ENCODE measurements around the gene DPM3. TPM values are rescaled to one million over a fixed set of nuclear protein-coding genes. Genes with fewer than 3 reads are reported as not detected.
A peak's percentile ranks its signal among the peaks of the same experiment; 100 is the strongest.
"Not testable (repeated sequence)": the region's sequence is repeated elsewhere in the genome, so short reads cannot be mapped to it uniquely, and the experiment has no call there.

The DPM3 gene
- total RNA-seq, 1 experiment from 2014 or later, result 22.2 TPM

DNA sequence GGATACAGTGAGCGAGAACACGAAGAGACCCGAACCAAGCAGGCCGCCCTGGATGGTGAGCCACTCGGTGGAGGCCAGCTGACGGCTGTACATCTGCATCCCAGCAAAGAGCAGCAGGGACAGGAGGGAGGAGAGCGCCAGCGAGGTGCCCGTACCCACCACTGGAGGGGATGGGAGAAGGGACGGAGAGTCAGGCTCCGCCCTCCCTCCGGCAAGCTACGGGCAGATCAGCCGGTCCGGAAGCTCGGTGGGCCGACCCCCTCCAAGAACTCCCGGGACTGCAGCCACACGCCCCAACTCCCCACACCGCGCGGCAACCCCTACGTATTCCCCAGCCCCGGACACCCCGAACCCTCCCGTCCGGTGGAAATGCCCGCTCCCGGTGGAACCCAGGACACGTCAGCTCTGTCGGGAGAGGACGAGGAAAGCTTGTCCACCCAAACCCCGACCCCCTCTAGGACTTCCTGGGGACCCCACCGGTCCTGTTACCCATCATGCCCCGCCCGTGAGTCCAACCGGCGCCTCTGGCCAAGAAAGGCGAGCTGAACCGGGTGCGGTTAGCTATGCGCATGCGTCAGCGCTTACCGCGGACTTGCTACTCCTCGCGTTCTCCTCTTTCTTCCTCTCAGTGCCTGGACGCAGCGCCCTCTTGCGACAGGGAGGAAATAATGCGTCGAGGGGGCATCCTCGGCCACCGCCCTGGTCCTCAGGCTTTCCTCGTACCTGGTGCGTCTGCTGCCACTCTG is 32.6 kb upstream of the DPM3 start, which contains the start of gene KRTCAP2:
TSS of gene KRTCAP2 (minus strand) at position 573 of the 746 bp plus-strand sequence. CDS start at position 493, 80 bp downstream.
- H3K9ac ChIP-seq (ENCODE audit: low read length), result peak within 1 kb of the TSS; percentile 95
- no peaks in the 10 kb centered on the region for H3K27me3 ChIP-seq (ENCODE audit: low read length)
- H3K4me3 ChIP-seq (ENCODE audit: low read length), result peak within 1 kb of the TSS; percentile 77
- H4K20me1 ChIP-seq (ENCODE audit: insufficient read depth, low read depth, low read length), result no peaks in the 10 kb centered on the region
- H3K9me2 ChIP-seq (replicated peaks; ENCODE audit: insufficient read depth, low read length), result no peaks in the 10 kb centered on the region
- peak within 1 kb of the TSS; percentile 69; the same call in 1 of the 2 replicates for H2AFZ ChIP-seq (ENCODE audit: low read length)
- H3K9me3 ChIP-seq (ENCODE audit: low read length), result no peaks in the 10 kb centered on the region
- peaks cover 24% of the 10 kb centered on the region for H3K79me2 ChIP-seq (ENCODE audit: low read length)
- peaks cover 48% of the 10 kb centered on the region for H3K4me1 ChIP-seq (ENCODE audit: low read length)
- H3K36me3 ChIP-seq (ENCODE audit: insufficient read depth, low read length), result peaks cover 19% of the 10 kb centered on the region; the same call in 1 of the 2 replicates
- H3K27ac ChIP-seq (ENCODE audit: low read length), result peak within 1 kb of the TSS; percentile 85
- peak; percentile 98 for DNase-seq
- H3K4me2 ChIP-seq (ENCODE audit: low read depth, low read length, poor library complexity, severe bottlenecking), result peak within 1 kb of the TSS; percentile 97

DNA sequence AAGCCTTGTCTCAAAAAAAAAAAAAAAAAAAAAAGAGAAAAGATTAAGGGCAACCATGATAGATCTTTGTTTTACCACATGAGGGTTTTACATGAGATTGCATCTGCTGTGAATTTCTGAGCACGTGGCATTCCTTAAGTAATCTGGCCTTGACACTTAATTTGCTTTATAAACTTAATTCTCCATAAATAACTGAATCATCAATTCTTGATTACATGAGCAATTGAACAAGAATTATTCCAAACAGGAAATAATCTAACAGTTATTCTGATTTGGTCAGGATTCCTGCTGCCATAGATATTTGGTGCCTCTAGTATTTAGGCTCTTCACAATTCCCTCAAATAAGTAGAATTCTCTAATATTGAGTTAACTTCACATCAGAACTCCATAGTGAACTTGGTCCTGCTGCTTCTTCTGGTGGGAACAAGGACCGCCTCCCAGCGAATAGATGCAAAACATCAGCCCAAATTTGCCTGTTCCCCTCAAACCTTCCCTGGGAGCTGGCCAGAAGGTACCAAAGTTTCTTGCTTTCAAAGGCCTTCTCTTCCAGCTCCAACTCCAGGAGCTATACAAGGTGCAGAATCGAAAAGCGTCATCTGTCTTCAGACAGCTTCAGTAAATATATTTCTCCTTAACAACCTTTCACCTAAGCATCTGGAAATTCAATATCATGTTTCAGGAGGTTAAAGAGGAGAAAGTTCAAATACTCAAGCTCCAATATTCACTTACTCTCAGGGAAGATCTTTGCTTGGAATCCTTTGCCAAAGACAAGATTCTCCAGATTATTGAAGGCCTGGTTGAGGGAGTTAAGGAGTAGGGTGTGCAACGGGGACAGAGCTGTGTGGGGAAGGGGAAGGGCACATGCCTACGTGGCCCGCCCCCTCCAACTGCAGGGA is 31.8 kb upstream of the DPM3 start:
- Histone ChIP-seq H3K9ac (ENCODE audit: low read length) (peak overlapping the region; percentile 95), H3K4me1 (ENCODE audit: low read length) (peaks cover 54% of the 10 kb centered on the region), H3K79me2 (ENCODE audit: low read length) (peaks cover 24% of the 10 kb centered on the region), H3K4me2 (ENCODE audit: low read depth, low read length, poor library complexity, severe bottlenecking) (peak overlapping the region; percentile 97), H3K9me2 (replicated peaks; ENCODE audit: insufficient read depth, low read length) (no peaks in the 10 kb centered on the region), H2AFZ (ENCODE audit: low read length) (no peak overlapping the region), H3K27ac (ENCODE audit: low read length) (peak overlapping the region; percentile 85), H4K20me1 (ENCODE audit: insufficient read depth, low read depth, low read length) (no peaks in the 10 kb centered on the region), H3K27me3 (ENCODE audit: low read length) (no peaks in the 10 kb centered on the region), H3K9me3 (ENCODE audit: low read length) (no peaks in the 10 kb centered on the region), H3K4me3 (ENCODE audit: low read length) (peak overlapping the region; percentile 77), H3K36me3 (ENCODE audit: insufficient read depth, low read length) (peaks cover 12% of the 10 kb centered on the region; the same call in 1 of the 2 replicates)
- DNase-seq, result peak; percentile 41

DNA sequence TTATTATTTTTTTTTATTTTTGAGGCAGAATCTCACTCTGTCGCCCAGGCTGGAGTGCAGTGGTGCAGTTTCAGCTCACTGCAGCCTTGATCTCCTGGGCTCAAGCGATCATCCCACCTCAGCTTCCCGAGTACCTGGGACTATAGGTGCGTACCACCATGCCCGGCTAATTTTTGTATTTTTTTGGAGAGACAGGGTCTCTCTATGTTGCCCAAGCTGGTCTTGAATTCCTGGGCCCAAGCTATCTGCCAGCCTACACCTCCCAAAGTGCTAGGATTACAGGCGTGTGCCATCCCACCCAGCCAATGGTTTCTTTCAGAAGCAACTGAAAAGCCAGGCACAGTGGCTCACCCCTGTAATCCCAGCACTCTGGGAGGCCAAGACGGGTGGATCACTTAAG is 30.5 kb upstream of the DPM3 start:
- Histone ChIP-seq H2AFZ (ENCODE audit: low read length) (no peak overlapping the region), H3K27ac (ENCODE audit: low read length) (no peak overlapping the region), H3K79me2 (ENCODE audit: low read length) (peaks cover 24% of the 10 kb centered on the region), H3K4me1 (ENCODE audit: low read length) (peaks cover 46% of the 10 kb centered on the region), H3K9me3 (ENCODE audit: low read length) (no peaks in the 10 kb centered on the region), H3K4me2 (ENCODE audit: low read depth, low read length, poor library complexity, severe bottlenecking) (no peak overlapping the region), H4K20me1 (ENCODE audit: insufficient read depth, low read depth, low read length) (no peaks in the 10 kb centered on the region), H3K36me3 (ENCODE audit: insufficient read depth, low read length) (peaks cover 9% of the 10 kb centered on the region; the same call in 1 of the 2 replicates), H3K9ac (ENCODE audit: low read length) (no peak overlapping the region), H3K27me3 (ENCODE audit: low read length) (no peaks in the 10 kb centered on the region), H3K9me2 (replicated peaks; ENCODE audit: insufficient read depth, low read length) (no peaks in the 10 kb centered on the region), H3K4me3 (ENCODE audit: low read length) (no peak overlapping the region)
- DNase-seq, result no peak

DNA sequence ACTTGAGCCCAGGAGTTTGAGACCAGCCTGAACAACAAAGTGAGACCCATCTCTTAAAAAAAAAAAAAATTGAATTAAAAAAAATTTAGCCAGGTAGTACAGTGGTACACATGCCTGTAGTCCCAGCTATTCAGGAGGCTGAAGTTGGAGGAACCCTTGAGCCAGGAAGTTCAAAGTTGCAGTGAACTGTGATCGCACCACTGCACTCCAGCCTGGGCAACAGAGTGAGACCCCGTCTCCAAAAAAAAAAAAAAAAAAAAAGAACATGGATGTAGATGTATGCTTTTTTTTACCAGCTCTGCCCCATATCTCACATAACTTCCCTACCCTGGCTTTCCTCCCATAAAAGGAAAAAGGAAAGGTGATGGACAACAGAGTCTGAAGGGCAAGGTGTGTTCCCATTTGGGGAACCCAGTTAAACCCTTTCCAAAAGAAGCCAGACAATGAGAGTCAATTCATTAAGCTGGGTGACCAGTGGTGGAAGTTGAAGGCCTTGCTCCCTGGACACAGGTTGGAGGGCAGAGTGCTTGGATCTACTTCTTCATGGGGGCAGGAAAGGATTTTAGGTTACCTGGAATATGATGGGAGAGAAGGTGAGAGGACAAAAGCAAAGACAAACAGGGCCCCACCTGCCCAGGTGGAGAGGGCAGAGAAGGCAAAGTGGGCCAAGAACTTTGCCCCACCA is 29.9 kb upstream of the DPM3 start:
- Histone ChIP-seq H3K36me3 (ENCODE audit: insufficient read depth, low read length) (peaks cover 9% of the 10 kb centered on the region; the same call in 1 of the 2 replicates), H3K9ac (ENCODE audit: low read length) (no peak overlapping the region), H3K4me1 (ENCODE audit: low read length) (peaks cover 40% of the 10 kb centered on the region), H3K27ac (ENCODE audit: low read length) (no peak overlapping the region), H3K4me2 (ENCODE audit: low read depth, low read length, poor library complexity, severe bottlenecking) (no peak overlapping the region), H3K27me3 (ENCODE audit: low read length) (no peaks in the 10 kb centered on the region), H3K9me3 (ENCODE audit: low read length) (no peaks in the 10 kb centered on the region), H4K20me1 (ENCODE audit: insufficient read depth, low read depth, low read length) (no peaks in the 10 kb centered on the region), H3K9me2 (replicated peaks; ENCODE audit: insufficient read depth, low read length) (no peaks in the 10 kb centered on the region), H3K4me3 (ENCODE audit: low read length) (no peak overlapping the region), H2AFZ (ENCODE audit: low read length) (no peak overlapping the region), H3K79me2 (ENCODE audit: low read length) (peaks cover 24% of the 10 kb centered on the region)
- DNase-seq, result peak; percentile 36

DNA sequence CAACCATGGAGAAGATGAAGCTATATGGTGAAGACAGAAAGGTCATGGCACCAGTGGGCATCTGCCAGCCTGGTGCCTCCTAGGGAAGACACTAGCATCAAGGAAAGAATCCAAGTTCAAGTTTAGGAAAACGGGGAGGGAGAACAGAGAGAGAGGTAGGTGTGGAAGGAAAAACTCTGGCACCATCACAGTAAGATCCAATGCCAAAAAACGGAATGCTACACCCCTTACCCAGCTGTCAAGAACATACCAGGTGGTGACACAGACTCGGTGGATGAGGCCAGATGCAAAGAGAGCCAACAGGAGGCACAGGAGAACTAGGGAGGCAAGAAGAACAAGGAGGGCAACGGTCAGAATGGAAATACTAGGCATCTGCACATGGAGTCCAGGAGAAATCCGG is 29.2 kb upstream of the DPM3 start:
- Histone ChIP-seq H3K9me3 (ENCODE audit: low read length) (no peaks in the 10 kb centered on the region), H3K36me3 (ENCODE audit: insufficient read depth, low read length) (peaks cover 9% of the 10 kb centered on the region; the same call in 1 of the 2 replicates)
- peak; percentile 41 for DNase-seq

DNA sequence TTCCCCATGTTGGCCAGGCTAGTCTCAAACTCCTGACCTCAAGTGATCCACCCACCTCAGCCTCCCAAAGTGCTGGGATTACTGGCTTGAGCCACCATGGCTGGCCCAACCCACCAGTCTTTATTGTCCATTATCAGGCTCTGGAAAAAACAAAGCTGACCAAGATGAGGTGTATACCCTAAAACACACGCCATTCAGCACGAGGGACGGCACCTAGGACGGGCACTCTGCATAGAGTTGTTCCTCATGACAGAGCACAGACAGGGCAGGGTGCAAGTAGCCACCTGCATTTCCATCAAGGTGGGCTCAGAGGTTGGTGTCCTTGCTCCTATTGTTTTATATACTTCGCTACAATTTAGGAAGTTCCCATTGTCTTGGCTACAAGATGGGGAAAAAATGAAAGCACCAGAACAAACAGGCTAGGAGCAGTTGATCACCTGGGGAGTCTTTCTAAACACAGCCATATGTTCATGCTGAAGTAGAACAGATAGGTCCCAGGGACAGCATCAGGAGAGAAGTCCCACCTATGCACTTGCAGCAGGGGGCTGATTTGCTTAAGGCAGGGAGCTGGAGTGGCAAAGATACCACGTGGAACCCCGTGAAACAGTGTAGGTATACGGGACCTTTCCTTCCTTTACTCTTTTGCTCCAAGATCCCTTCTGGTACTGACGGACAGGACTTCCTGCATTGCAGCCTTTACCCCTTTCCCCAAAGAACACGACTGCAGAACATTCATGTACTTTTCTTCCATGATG is 28.3 kb upstream of the DPM3 start:
- H3K79me2 ChIP-seq (ENCODE audit: low read length), result peaks cover 18% of the 10 kb centered on the region
- no peaks in the 10 kb centered on the region for H4K20me1 ChIP-seq (ENCODE audit: insufficient read depth, low read depth, low read length)
- no peak overlapping the region for H3K4me2 ChIP-seq (ENCODE audit: low read depth, low read length, poor library complexity, severe bottlenecking)
- peak; percentile 40 for DNase-seq
- no peak overlapping the region for H3K4me3 ChIP-seq (ENCODE audit: low read length)
- no peak overlapping the region for H2AFZ ChIP-seq (ENCODE audit: low read length)
- H3K27me3 ChIP-seq (ENCODE audit: low read length), result no peaks in the 10 kb centered on the region
- no peaks in the 10 kb centered on the region for H3K9me2 ChIP-seq (replicated peaks; ENCODE audit: insufficient read depth, low read length)
- H3K9me3 ChIP-seq (ENCODE audit: low read length), result no peaks in the 10 kb centered on the region
- H3K4me1 ChIP-seq (ENCODE audit: low read length), result peaks cover 27% of the 10 kb centered on the region
- H3K27ac ChIP-seq (ENCODE audit: low read length), result no peak overlapping the region
- no peak overlapping the region for H3K9ac ChIP-seq (ENCODE audit: low read length)
- H3K36me3 ChIP-seq (ENCODE audit: insufficient read depth, low read length), result peaks cover 9% of the 10 kb centered on the region; the same call in 1 of the 2 replicates

More for the DNA sequence above, 29.2 kb upstream of the DPM3 start:
- Histone ChIP-seq H3K79me2 (ENCODE audit: low read length) (peaks cover 24% of the 10 kb centered on the region), H4K20me1 (ENCODE audit: insufficient read depth, low read depth, low read length) (no peaks in the 10 kb centered on the region), H3K4me1 (ENCODE audit: low read length) (peaks cover 33% of the 10 kb centered on the region), H3K4me3 (ENCODE audit: low read length) (no peak overlapping the region), H3K27me3 (ENCODE audit: low read length) (no peaks in the 10 kb centered on the region), H3K9me2 (replicated peaks; ENCODE audit: insufficient read depth, low read length) (no peaks in the 10 kb centered on the region), H3K9ac (ENCODE audit: low read length) (no peak overlapping the region), H3K27ac (ENCODE audit: low read length) (no peak overlapping the region), H2AFZ (ENCODE audit: low read length) (no peak overlapping the region), H3K4me2 (ENCODE audit: low read depth, low read length, poor library complexity, severe bottlenecking) (no peak overlapping the region)

DNA sequence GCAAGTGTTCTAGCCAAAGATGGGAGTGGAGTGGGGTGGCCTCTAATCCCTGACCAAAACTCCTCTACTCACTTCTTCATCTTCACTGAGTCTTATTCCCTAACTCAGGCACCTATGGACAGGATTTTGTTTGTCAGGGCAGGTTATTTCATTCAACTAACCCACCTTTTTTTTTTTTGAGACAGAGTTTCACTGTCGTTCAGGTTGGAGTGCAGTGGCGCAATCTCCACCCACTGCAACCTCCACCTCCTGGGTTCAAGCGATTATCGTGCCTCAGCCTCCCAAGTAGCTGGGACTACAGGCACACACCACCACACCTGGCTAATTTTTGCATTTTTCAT is 27.7 kb upstream of the DPM3 start:
- not testable (repeated sequence) for DNase-seq; H3K9ac ChIP-seq (ENCODE audit: low read length); H2AFZ ChIP-seq (ENCODE audit: low read length); H3K9me2 ChIP-seq (replicated peaks; ENCODE audit: insufficient read depth, low read length); H3K27me3 ChIP-seq (ENCODE audit: low read length); H3K27ac ChIP-seq (ENCODE audit: low read length); H3K9me3 ChIP-seq (ENCODE audit: low read length); H4K20me1 ChIP-seq (ENCODE audit: insufficient read depth, low read depth, low read length); H3K4me3 ChIP-seq (ENCODE audit: low read length); H3K36me3 ChIP-seq (ENCODE audit: insufficient read depth, low read length)
- H3K79me2 ChIP-seq (ENCODE audit: low read length), result peaks cover 18% of the 10 kb centered on the region
- peak overlapping the region; percentile 73 for H3K4me2 ChIP-seq (ENCODE audit: low read depth, low read length, poor library complexity, severe bottlenecking)
- H3K4me1 ChIP-seq (ENCODE audit: low read length), result peaks cover 22% of the 10 kb centered on the region
